Ovary (tissue), 9 donors: ENCODE measurements around the gene PTPRN2. TPM values are rescaled to one million over a fixed set of nuclear protein-coding genes. Genes with fewer than 3 reads are reported as not detected.

ENCODE experiments used
- DNase-seq, 5 donors: peaks; one replicate each; pipeline ENCODE4 v3.0.0-alpha.2; 2019 to 2020
- H3K27ac ChIP-seq, 2 donors: fragments of 200-600 bp; one replicate each; pipeline versions ENCODE4 v1.5.1 to v1.8.0; 2019 to 2022
- H3K27me3 ChIP-seq: fragments of 200-600 bp; one replicate; pipeline ENCODE4 v1.8.0; 2022
- H3K36me3 ChIP-seq: fragments of 200-600 bp; sonication (generic); one replicate; pipeline ENCODE4 v1.5.1; 2019
- H3K4me1 ChIP-seq: one replicate; pipeline ENCODE4 v1.8.1; 2013; ENCODE audit warnings: mild to moderate bottlenecking, moderate library complexity; ENCODE audit not compliant: insufficient read depth
- H3K4me3 ChIP-seq: fragments of 200-600 bp; sonication (generic); one replicate; pipeline ENCODE4 v1.5.1; 2017
- H3K9me3 ChIP-seq, 2 donors: fragments of 200-600 bp in 1 of 2; sonication (generic) in 1 of 2; one replicate each; pipeline versions ENCODE4 v1.5.1 to v1.8.1; 2013 to 2019; ENCODE audit warnings: mild to moderate bottlenecking in 1 of 2, moderate library complexity in 1 of 2
- CTCF ChIP-seq, 3 donors: fragments of 450-650 bp in 2 of 3; fragments of 200-600 bp in 1 of 3; IDR thresholded peaks; one replicate each; pipeline versions ENCODE4 v1.5.1 to v1.8.0; 2016 to 2022; ENCODE audit warnings: antibody characterized with exemption in 3 of 3, mild to moderate bottlenecking in 1 of 3
- EP300 ChIP-seq: sonication (generic); formaldehyde crosslinking; IDR thresholded peaks from one replicate; pipeline ENCODE4 v1.6.1; 2017; ENCODE audit warnings: antibody characterized with exemption
- POLR2A ChIP-seq: fragments of 450-650 bp; IDR thresholded peaks from one replicate; pipeline ENCODE4 v1.6.1; 2017; ENCODE audit warnings: antibody characterized with exemption, mild to moderate bottlenecking, moderate library complexity
- WGBS, 3 donors: extraction: QIAGEN DNeasy Blood & Tissue Kit in 1 of 3; methylation state at CpG; one replicate each; pipeline versions ENCODE4 v1.1.5 to v1.1.7; 2013 to 2017; 5-methylcytosine and 5-hydroxymethylcytosine counted together
- intact Hi-C, 4 donors: fragments of 100-400 bp; cut with DNase I; formaldehyde crosslinking; loops; one replicate each; pipeline versions ENCODE4 v1.11.0 to v1.15.1; 2022 to 2023
- polyA plus RNA-seq, 2 donors: library from polyadenylated mRNA; stranded (reverse); fragments of 200-250 nt in 1 of 2; fragments of 350-450 nt in 1 of 2; fragmentation: Illumina TruSeq in 1 of 2; extraction: RNeasy Lipid Tissue Mini Kit (QIAGEN cat#74804) in 1 of 2; gene quantifications; one replicate each; pipeline ENCODE4 v1.2.3, GENCODE V29; 2013 to 2014
- total RNA-seq, 7 donors: library from RNA; depleted of rRNA in 2 of 7; stranded (reverse); fragments of >200 nt in 2 of 7; fragmentation: NEBNext Ultra II Directional in 3 of 7; extraction: Animal tissue kit (Norgen Biotek cat#: 25700) in 3 of 7; gene quantifications; one replicate each; pipeline versions ENCODE4 v1.1.0 to v1.2.4, GENCODE V29; 2016 to 2023
- donor health status: DM: no; HTN: no; CAD: no; lungs with moderate emphysema.
- donor health status: DM: no; HTN: no; CAD: no.
- donor health status: Bipolar disorder and iron deficiency.
- donor health status: DM: yes; HTN: yes; CAD: no.
- donor health status: DM: no; HTN: no; CAD: no.
- donor health status: DM: yes; HTN: yes; CAD: no.

PTPRN2 gene
- total and polyA plus RNA-seq, 9 donors = 3.5 to 11.1 (median 5.9) TPM

GRCh38 chr7:157791261-157791660, 796.4 kb downstream of the PTPRN2 start:
- no peaks in the 10 kb centered on the region for H3K4me1 ChIP-seq
- no peak overlapping the region for H3K4me3 ChIP-seq
- H3K27ac ChIP-seq = no peak overlapping the region
- no peak for DNase-seq
- no peaks in the 10 kb centered on the region for H3K27me3 ChIP-seq
- no peaks in the 10 kb centered on the region for H3K36me3 ChIP-seq
- WGBS, 3 donors = 84 to 86% (median 85%) methylated on average over 22 to 23 of the region's 23 CpGs
- no peaks in the 10 kb centered on the region for H3K9me3 ChIP-seq
- no peak for TF ChIP-seq EP300
- intact Hi-C loops = no loop called here

GRCh38 chr7:157789942-157790341, 797.7 kb downstream of the PTPRN2 start:
- H3K4me1 ChIP-seq = no peaks in the 10 kb centered on the region
- H3K27ac ChIP-seq = no peak overlapping the region
- H3K36me3 ChIP-seq = no peaks in the 10 kb centered on the region
- DNase-seq = no peak
- 88 to 93% (median 93%) methylated on average over 4 of the region's 4 CpGs for WGBS, 3 donors
- no peak overlapping the region for H3K4me3 ChIP-seq
- TF ChIP-seq POLR2A (no peak), CTCF (IDR thresholded peaks at IDR 0.05) (no peak), EP300 (no peak)
- intact Hi-C loops = no loop called here
- no peaks in the 10 kb centered on the region for H3K9me3 ChIP-seq
- no peaks in the 10 kb centered on the region for H3K27me3 ChIP-seq

- intact Hi-C loops = no loop called here
- TF ChIP-seq EP300 (no peak), CTCF (IDR thresholded peaks at IDR 0.05) (no peak), POLR2A (no peak)
- Histone ChIP-seq H3K27ac (no peak overlapping the region), H3K36me3 (no peaks in the 10 kb centered on the region), H3K4me3 (no peak overlapping the region), H3K4me1 (no peaks in the 10 kb centered on the region), H3K27me3 (no peaks in the 10 kb centered on the region), H3K9me3 (no peaks in the 10 kb centered on the region)
- 86 to 91% (median 89%) methylated on average over 12 of the region's 12 CpGs for WGBS, 3 donors
- no peak for DNase-seq
Observed at GRCh38 chr7:157789094-157789493, 798.5 kb downstream of the PTPRN2 start.

GRCh38 chr7:157788573-157788972, 799.0 kb downstream of the PTPRN2 start:
- Histone ChIP-seq H3K9me3 (no peaks in the 10 kb centered on the region), H3K4me3 (no peak overlapping the region), H3K36me3 (no peaks in the 10 kb centered on the region), H3K4me1 (no peaks in the 10 kb centered on the region), H3K27me3 (no peaks in the 10 kb centered on the region), H3K27ac (no peak overlapping the region)
- WGBS, 3 donors = 92 to 93% (median 92%) methylated on average over 11 to 12 of the region's 12 CpGs
- intact Hi-C loops = no loop called here
- no peak for DNase-seq
- no peak for TF ChIP-seq POLR2A
- TF ChIP-seq CTCF (IDR thresholded peaks at IDR 0.05) = no peak
- TF ChIP-seq EP300 = no peak

GRCh38 chr7:157787275-157787701, 800.3 kb downstream of the PTPRN2 start:
- no peak overlapping the region for H3K27ac ChIP-seq
- TF ChIP-seq EP300 = no peak
- TF ChIP-seq CTCF (IDR thresholded peaks at IDR 0.05) = no peak
- no peak for TF ChIP-seq POLR2A
- no peaks in the 10 kb centered on the region for H3K4me1 ChIP-seq
- WGBS, 3 donors = 79 to 85% (median 82%) methylated on average over 13 of the region's 13 CpGs
- DNase-seq = no peak
- H3K36me3 ChIP-seq = no peaks in the 10 kb centered on the region
- intact Hi-C loops = no loop called here
- H3K9me3 ChIP-seq = no peaks in the 10 kb centered on the region
- H3K27me3 ChIP-seq = no peaks in the 10 kb centered on the region
- H3K4me3 ChIP-seq = no peak overlapping the region
